Stimulated activated CD8-positive, alpha-beta memory T cell treated with anti-CD3 and anti-CD28 coated beads, Interleukin-4, amount 100 ng/mL, for 1 hour (primary cell): ENCODE results near the gene MRPS10.
"Not testable (repeated sequence)": the region's sequence is repeated elsewhere in the genome, so short reads cannot be mapped to it uniquely, and the experiment has no call there.

ENCODE experiments used
- DNase-seq, 2 donors: peaks; one replicate each; pipeline ENCODE4 v3.0.0-alpha.2; 2020; ENCODE audit warnings: low read depth in 2 of 2, low spot score in 1 of 2

Gene MRPS10

DNA sequence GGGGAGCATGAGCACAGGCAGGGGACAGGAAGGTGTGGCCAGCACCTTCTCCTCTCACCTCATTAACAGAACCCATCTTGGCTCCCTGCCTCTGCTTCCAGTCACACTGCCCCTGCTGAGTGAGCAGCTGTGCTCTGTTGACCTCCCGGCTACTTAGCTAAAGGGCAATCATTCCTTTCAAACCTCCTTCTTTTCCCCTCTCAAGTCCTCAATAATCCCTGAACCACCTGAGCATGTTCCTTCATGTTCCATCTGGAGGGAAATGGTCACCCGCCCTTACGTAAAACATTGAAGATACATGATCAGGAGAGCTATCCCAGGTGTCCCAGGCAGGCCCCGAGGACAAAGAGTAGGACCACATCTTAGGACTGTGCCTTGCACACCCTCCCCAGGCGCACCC is 21.7 kb upstream of the MRPS10 start:
- DNase-seq = no peak

- no peak for DNase-seq
Measured at GRCh38 chr6:42237857-42238256, 20.2 kb upstream of the MRPS10 start.

DNA sequence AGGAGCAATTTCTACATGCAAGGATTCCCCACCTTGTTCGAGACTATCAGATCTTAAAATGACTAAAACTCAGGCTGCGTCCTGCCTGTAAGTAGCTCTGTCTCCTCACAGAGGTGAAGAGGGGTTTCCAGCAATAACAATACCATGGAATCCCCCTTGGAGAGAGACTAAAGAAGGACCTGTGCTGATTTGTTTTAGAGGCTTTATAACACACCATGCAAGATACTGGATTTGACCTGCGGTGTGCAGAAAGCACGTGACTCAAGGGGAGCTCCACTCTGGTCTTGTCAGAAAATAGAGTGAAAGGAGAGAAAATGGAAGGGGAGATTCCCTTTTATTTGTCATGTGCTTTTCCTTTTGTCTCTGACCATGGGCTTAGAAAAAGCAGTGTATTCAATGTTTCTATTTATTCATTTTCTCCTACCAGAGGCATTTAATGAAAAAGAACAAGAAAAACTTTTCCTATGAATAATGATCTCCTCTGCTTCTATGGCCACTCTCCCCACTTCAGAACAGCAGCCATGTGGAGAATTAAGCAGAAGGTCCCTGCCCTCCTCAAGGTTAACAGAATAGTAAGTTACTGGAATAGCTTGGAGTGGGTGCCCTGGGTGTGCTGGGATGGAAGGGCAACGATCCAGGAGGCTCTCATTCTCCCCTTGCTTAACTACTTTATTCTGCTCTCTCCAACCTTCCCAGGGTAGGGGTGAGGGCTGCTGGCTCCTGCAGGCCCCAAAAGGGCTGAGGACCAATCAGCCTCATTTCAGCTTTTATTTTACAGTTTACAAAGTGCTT is 19.2 kb upstream of the MRPS10 start:
- no peak for DNase-seq

DNA sequence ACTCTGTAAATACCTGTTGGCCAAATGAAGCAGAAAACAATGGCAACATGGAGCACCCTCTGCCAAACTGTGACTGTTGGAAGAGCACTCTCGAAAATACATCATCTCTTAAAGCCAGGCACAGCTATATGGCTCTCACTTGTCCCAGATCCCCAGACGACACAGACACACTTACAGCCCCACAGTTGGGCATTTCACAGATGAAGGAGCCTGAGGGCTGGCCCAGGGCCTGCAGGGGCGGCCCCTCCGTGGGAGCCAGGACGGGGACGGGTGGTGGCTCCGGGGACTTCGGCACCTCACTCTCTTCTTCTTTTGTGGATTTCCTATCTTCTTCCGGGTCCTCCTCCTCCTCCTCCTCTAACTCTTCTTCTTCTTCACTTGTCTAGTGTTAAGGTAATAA is 18.4 kb upstream of the MRPS10 start:
- DNase-seq = no peak

DNA sequence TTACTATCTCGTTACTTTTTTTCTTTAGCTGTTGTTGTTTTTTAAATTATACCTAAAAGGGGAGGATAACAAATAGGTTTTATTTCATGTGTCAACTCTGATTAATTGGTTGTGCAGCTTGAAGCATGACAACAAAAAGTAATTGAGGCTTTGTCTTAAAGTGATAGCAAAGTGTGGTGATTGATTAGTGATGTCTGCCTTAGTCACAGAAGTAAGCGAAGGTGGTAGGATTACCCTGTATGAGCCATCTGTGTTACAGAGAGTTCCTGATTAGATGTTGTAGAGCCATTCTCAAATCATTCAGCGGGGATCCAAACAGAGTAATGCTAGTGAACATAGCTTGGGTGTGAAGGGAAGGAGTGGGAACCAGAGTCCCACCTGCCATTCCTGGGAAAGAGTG is 14.4 kb upstream of the MRPS10 start:
- no peak for DNase-seq

DNA sequence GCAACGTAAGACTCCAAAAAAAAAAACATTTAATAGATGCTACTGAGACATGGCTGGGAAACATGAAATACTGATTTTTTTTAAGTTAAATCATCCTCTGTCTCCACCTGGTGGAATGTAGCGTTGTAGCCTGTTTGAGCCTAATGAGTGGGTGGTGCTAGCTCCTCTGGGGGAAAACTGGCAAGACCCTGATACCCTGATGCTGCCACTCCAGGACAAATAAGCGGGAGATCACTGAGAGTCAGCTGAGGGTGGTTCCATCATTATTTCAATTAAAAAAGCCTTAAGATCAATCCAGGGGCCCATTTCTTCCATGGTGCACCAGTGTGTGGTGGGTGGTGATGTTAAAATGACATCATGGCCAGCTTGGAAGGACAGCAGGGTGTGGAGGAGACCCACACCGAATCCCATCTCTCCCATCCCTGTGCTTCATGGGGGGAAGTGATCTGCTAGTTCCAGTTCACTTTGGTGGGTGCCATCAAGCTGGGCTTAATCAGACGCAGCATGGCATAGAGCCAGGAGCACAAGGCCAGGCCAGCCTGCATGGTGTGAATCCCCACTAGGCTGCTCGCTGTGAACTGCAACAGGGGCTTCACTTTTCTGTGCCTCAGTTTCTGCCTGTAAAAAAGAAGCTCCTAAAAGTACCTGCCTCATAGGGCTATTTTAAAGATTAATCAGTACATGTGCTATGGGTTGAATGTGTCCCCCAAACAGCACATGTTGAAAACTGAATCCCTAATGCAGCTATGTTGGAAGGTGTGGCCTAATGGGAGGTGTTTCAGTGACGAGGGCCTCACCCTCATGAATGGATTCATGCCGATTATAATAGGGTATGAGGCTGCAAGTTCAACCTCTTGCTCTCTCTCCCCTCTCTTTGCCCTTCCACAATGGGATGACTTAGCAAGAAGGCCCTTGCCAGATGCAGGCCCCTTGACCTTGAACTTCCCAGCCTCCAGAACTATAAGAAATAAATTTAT is 13.0 kb upstream of the MRPS10 start:
- DNase-seq = no peak

DNA sequence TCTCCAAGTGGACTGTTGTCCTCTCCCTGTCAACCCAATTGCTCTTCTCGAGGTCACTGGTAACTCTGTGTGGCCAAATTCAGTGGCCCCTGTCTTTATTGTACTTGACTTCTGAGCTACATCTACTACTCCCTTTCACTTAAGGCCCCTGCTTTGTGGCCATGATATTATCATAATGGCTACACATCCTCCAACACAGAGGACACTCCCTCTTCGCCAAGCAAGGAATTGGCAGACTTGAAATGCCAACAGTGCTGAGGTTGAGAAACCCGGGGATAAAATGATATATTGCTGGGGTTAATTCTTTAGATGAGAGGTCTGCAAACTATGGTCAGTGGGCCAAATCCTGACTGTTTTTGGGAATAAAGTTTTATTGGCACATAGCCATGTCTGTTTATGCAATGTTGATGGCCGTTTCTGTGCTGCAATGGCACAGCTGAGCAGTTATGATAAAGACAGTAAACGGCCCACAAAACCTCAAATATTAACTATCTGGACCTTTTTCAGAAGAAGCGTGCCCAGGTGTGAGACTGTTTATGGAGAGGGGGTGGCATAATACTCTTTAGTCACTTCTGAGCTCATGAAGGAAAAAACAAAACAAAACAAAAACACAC is 12.0 kb upstream of the MRPS10 start:
- no peak for DNase-seq

DNA sequence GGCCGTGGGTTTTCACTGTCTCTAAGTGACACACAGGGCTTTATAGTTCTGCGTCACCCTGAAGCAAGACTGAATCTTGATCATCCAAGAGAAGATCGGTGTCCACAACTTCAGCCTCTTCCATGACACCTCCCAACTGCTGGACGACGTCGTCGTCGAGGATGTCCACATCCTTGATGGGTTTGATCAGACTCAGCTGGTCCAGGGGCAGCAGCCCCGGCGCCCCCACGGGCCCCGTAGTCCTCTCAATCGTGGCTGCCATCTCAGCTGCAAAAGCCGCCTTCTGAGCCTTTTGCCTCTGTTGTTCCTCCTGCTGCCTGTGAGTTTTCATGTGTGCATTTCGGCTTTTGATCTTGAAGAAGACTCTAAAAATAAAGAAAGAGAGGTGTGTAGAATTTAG is 10.6 kb upstream of the MRPS10 start:
- no peak for DNase-seq

DNA sequence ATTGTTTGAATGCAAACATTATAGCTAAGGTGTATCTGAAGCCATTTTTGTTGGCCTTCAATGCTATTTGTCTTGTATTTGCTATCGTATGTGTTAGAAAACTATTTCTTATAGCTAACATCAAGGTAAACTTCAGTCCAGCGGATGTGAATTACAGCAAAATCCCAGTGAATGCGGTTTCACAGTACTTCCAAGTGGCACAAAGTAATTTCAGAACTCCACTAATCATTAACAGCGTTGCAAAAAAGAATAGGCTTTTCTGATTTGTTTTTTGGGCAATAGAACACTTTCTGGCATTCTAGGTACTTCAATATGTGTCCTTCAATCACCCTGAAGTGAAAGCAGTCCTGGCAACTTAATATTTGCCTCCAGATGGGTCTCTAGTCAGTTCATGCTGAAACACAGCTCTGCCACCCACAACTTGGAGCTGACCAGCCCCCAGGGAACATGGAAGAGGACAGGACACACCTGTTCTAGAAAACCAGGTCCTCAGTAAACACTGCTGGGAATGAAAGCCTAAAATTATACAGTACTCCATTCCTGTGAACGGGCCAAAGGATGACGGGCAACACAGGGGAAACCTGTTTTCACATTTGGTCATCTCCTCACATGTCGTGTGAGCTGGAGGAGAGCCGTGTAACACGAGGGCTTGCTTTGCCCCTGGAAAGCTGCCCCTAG is 9.7 kb upstream of the MRPS10 start:
- DNase-seq = no peak

DNA sequence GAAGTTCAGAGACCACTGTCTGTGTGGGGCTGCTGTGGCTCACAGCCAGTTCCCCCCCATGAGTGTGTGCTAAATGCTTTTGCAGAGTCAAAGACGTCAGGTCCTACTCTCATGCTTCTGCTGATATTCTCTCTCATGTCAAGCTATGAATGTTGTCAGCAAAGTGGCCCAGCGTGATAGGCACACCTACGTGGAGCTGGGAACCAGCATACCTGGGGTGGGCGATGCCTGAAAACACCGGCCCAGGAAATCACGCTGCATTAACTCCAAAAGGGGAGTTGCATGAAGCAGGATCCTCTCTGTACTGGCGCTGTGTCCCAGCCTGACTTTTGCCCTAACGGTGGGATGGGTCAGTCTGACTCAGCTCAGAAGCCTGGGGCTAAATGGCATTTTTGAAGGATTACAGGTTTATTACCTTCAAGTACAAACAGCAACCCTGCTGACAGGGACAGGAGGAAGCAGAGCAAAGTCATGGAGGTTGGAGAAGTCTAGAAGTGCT is 9.0 kb upstream of the MRPS10 start:
- no peak for DNase-seq

GRCh38 chr6:42226161-42226611 is 8.5 kb upstream of the MRPS10 start:
- no peak for DNase-seq

DNA sequence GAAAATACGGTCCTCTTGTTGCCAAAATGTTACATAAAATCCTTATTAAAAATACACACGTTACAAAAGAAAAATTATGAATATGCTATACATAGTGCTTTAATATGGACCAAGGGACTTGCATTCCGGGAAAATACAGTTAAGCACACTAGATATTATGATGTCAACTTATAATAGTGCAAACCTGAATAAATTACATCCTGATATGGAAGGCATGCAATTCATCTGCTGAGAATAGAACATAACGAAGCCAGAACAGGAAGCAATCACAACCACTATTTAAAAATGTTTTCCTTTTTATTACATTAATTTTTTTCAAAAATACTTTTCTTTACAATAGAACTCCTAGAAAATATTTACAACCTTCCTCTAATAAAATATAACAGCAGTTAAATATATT is 7.8 kb upstream of the MRPS10 start:
- no peak for DNase-seq

GRCh38 chr6:42225029-42225339 is 7.3 kb upstream of the MRPS10 start:
- no peak for DNase-seq

- no peak for DNase-seq
Measured at GRCh38 chr6:42224222-42225028, 6.8 kb upstream of the MRPS10 start.

DNA sequence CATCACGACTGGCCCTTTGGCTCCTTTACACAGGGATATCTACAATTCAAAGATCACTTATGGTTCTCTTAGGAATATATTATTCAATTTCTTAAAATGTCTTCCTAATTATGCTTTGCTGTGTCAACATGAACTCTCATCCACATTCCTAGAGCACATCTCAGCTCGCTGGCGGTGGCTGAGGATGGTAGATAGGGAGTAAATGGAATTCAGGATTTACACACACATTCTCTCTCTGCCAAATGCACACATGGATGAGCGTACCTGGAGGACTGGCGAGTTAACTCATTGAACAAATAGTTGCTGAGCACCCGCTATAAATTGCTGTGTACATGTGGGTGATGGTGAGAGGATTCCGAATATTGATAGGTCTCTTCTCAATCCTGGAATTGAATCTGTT is 4.8 kb upstream of the MRPS10 start:
- no peak for DNase-seq

DNA sequence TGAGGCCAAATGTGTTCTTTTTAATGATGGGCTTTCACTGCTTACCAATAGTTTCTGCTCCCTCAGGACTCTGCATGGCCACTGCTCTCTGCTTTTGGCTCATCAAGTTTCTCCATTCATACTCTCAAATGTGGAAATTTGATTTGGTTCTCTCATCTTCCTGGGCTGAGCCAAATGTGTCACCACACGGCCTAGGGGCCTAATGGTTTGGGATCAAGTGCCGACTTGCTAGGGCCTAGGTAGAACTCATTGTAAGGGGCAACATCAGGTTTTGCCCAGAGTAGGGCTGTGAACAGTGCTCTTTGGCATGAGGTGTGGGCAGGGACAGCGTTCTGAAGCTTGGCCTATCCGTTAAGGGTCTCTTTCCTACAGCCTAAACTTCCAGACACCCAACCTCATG is 3.9 kb upstream of the MRPS10 start:
- no peak for DNase-seq

- no peak for DNase-seq
Measured at GRCh38 chr6:42220807-42221206, 3.1 kb upstream of the MRPS10 start.

DNA sequence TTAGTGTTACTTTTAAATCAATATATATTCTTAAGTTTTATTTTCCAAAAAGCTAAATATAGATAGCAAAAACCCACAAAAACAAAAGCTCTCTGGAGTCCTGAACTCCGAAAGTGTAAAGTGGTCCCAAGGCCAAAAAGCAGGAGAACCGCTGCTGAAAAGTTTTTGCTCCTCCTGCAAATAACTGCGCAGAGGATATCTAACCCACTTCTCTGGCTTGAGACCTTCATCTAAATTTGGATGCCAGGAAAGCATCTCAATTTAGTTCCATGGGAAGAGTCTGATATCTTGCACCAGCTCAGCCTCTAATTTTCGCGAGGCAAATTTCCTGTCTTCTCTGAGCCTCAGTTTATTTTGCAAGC is 523 bp downstream of the MRPS10 start:
- no peak for DNase-seq

- not testable (repeated sequence) for DNase-seq
Measured at GRCh38 chr6:42216495-42216894, 1.2 kb downstream of the MRPS10 start.

DNA sequence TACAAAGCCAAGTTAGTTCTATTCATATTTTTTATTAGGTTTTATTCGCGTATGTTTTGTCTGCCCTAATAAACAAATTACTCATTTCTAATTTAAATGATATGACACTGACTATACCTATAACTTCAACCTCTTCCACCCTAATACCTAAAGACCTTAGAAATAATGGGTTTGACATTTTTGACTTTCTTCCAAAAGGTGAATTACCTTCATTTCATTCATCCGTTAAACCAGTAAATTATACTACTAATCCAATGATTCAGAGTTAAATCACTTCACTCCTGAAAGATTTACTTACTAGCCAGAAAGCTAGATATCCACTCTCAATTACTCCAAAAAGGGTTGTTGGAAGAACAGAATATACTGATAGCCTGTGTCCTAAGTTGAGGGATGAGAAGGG is 5.2 kb downstream of the MRPS10 start:
- DNase-seq = no peak
